K562 (cell line): ENCODE measurements around the gene RPS6KA4. TPM values are rescaled to one million over a fixed set of nuclear protein-coding genes. Genes with fewer than 3 reads are reported as not detected.

Source experiments
- IFI16 ChIP-seq: fragments of 250-450 bp; sonication (Bioruptor Pico); IDR thresholded peaks from 2 replicates; pipeline ENCODE4 v2.1.2; 2022; ENCODE audit warnings: mild to moderate bottlenecking, inconsistent platforms
- TBL1XR1 ChIP-seq, 2 experiments: IDR thresholded peaks; 2 replicates each; pipeline ENCODE4 v1.6.1; 2012; ENCODE audit warnings: improper control_type of control experiment in 2 of 2, low read length in 2 of 2, mild to moderate bottlenecking in 1 of 2
- polyA plus RNA-seq, 8 experiments: library from polyadenylated mRNA; depleted of rRNA in 4 of 8; stranded (reverse) in 5 of 8; unstranded in 3 of 8; fragments of >200 nt; fragmentation: Nextera tagmentation in 2 of 8; fragmentation: Illumina TruSeq in 1 of 8; extraction: Ambion mirVana in 2 of 8; extraction: Trizol in 1 of 8; gene quantifications; 2 replicates each; pipeline versions ENCODE4 v1.2.1 to v1.2.3, GENCODE V29; 2011 to 2014; ENCODE audit warnings: inconsistent platforms in 1 of 8, missing spikeins in 1 of 8
- total RNA-seq, 7 experiments: library from RNA; depleted of rRNA in 6 of 7; stranded (reverse); fragments of >200 nt in 6 of 7; fragmentation: Illumina TruSeq in 2 of 7; extraction: Trizol in 2 of 7; gene quantifications; 2 replicates each; pipeline versions ENCODE4 v1.2.1 to v1.2.3, GENCODE V29; 2011 to 2021; ENCODE audit warnings: low replicate concordance in 1 of 7
- TF ChIP-seq, protein P1 (sequence below), 2 experiments: fragments of 450-650 bp; IDR thresholded peaks; 2 replicates each; pipeline ENCODE4 v1.6.1; 2016; ENCODE audit warnings: mild to moderate bottlenecking in 2 of 2, borderline replicate concordance in 1 of 2, low read depth in 1 of 2, moderate library complexity in 1 of 2

Gene RPS6KA4
- total and polyA plus RNA-seq, 9 of the 15 experiments (the other 6 are each of a cell fraction or from before 2014, with no cell fraction given): 0.15 to 23.8 (median 9.8) TPM

- TF ChIP-seq, protein P1, sequence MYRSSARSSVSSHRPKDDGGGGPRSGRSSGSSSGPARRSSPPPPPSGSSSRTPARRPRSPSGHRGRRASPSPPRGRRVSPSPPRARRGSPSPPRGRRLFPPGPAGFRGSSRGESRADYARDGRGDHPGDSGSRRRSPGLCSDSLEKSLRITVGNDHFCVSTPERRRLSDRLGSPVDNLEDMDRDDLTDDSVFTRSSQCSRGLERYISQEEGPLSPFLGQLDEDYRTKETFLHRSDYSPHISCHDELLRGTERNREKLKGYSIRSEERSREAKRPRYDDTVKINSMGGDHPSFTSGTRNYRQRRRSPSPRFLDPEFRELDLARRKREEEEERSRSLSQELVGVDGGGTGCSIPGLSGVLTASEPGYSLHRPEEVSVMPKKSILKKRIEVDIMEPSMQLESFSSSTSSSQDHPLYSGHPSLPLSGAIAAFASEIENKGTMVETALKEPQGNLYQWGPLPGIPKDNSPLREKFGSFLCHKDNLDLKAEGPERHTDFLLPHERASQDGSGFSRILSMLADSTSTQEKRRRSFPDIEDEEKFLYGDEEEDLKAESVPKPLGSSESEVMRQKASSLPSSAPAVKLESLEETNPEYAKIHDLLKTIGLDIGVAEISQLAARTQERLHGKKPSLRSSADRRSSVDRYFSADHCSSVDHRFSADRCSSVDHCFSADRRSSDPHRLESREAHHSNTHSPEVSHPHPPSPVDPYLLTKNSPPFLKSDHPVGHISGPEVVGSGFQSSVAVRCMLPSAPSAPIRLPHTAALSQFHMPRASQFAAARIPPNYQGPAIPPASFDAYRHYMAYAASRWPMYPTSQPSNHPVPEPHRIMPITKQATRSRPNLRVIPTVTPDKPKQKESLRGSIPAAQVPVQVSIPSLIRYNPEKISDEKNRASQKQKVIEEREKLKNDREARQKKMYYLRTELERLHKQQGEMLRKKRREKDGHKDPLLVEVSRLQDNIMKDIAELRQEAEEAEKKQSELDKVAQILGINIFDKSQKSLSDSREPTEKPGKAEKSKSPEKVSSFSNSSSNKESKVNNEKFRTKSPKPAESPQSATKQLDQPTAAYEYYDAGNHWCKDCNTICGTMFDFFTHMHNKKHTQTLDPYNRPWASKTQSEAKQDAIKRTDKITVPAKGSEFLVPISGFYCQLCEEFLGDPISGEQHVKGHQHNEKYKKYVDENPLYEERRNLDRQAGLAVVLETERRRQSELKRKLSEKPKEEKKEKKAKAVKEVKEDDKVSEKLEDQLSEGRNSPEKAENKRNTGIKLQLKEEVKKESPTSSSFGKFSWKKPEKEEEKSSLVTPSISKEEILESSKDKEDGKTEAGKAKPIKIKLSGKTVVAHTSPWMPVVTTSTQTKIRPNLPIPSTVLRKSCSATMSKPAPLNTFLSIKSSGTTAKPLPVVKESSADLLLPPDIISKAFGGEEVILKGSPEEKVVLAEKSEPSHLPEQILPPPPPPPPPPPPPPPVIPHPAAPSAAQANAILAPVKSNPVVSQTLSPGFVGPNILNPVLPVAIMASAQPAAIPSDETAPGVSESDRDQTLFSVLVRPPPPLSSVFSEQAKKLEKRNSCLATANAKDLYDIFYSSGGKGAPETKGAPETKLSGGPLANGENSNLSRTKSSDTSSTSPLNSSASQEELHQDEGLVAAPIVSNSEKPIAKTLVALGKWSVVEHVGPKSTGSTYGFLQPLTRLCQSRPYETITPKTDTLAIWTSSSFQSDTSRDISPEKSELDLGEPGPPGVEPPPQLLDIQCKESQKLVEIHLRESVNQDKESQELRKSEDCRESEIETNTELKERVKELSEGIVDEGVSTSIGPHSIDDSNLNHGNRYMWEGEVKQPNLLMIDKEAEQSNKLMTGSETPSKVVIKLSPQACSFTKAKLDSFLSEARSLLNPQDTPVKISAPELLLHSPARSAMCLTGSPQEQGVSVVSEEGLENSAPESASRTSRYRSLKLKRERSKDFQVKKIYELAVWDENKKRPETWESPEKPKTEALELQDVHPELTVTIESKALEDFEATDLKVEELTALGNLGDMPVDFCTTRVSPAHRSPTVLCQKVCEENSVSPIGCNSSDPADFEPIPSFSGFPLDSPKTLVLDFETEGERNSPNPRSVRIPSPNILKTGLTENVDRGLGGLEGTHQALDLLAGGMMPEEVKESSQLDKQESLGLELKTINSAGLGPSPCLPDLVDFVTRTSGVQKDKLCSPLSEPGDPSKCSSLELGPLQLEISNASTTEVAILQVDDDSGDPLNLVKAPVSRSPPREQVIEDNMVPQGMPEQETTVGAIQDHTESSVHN (IDR thresholded peaks at IDR 0.05; ENCODE audit: borderline replicate concordance in 1 of 2, low read depth in 1 of 2): no peak
- no peak for TF ChIP-seq TBL1XR1 (IDR thresholded peaks at IDR 0.05; ENCODE audit: low read length in 2 of 2)
- no peak for TF ChIP-seq IFI16 (CRISPR knock-in tag)
These were observed 11.6 kb upstream of the RPS6KA4 start (continued) for GRCh38 chr11:64347193-64347867.
